ENCODE results near the gene NR2F1.

NR2F1 gene

GRCh38 chr5:93571114-93571949, 11.7 kb upstream of the NR2F1 start:
- FAIRE-seq = peak; percentile 40
- DNase-seq (ENCODE audit: insufficient read length, low spot score) = no peak
- no peak for TF ChIP-seq POLR2A (IDR thresholded peaks at IDR 0.05; ENCODE audit: low read depth, low read length)
- TF ChIP-seq TAF1 (IDR thresholded peaks at IDR 0.05; ENCODE audit: low read depth, low read length) = no peak
- no peak for TF ChIP-seq POLR2AphosphoS5 (IDR thresholded peaks at IDR 0.05; ENCODE audit: low read depth, low read length)
- no peak for TF ChIP-seq PAX5 (IDR thresholded peaks at IDR 0.05; ENCODE audit: insufficient read depth, low read length, severe bottlenecking)
- TF ChIP-seq POU2F2 (IDR thresholded peaks at IDR 0.05; ENCODE audit: low read depth, low read length) = no peak
- no peak for TF ChIP-seq SPI1 (IDR thresholded peaks at IDR 0.05; ENCODE audit: low read depth, low read length)

DNA sequence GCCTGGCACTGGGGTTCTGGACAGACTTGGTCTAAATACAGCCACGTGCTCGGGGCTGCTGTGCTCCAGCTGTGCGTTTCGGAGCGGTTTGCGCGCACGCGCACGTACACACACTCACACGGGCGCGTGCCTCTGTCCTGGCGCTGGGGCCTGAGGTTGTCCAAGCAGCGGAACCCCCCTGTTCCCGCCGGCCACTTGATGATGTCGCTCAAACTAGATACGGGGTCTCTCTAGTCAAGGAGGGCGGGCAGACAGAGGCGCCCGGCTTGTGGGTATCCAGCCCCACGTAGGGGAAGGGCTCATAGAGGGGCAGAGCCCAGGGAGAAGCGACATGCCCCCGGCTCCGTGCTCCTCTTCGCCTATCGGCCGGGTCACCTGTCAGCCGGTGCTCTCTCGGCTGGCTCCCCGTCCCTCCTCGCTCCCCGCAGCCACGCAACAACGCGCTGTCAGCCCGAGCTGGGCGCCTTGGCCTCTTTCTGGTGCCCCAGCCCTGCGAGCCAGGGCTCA, 10.9 kb upstream of the NR2F1 start:
- no peak for DNase-seq (ENCODE audit: insufficient read length, low spot score)
- no peak for TF ChIP-seq SPI1 (IDR thresholded peaks at IDR 0.05; ENCODE audit: low read depth, low read length)
- no peak for TF ChIP-seq PAX5 (IDR thresholded peaks at IDR 0.05; ENCODE audit: insufficient read depth, low read length, severe bottlenecking)
- TF ChIP-seq TAF1 (IDR thresholded peaks at IDR 0.05; ENCODE audit: low read depth, low read length) = no peak
- TF ChIP-seq POLR2A (IDR thresholded peaks at IDR 0.05; ENCODE audit: low read depth, low read length) = no peak
- TF ChIP-seq POLR2AphosphoS5 (IDR thresholded peaks at IDR 0.05; ENCODE audit: low read depth, low read length) = no peak
- TF ChIP-seq POU2F2 (IDR thresholded peaks at IDR 0.05; ENCODE audit: low read depth, low read length) = no peak
- no peak for FAIRE-seq

- TF ChIP-seq POLR2AphosphoS5 (IDR thresholded peaks at IDR 0.05; ENCODE audit: low read depth, low read length) (no peak), PAX5 (IDR thresholded peaks at IDR 0.05; ENCODE audit: insufficient read depth, low read length, severe bottlenecking) (no peak)
- DNase-seq (ENCODE audit: insufficient read length, low spot score) (no peak), FAIRE-seq (no peak)
Measured at GRCh38 chr5:93572608-93573353, 10.2 kb upstream of the NR2F1 start.

DNA sequence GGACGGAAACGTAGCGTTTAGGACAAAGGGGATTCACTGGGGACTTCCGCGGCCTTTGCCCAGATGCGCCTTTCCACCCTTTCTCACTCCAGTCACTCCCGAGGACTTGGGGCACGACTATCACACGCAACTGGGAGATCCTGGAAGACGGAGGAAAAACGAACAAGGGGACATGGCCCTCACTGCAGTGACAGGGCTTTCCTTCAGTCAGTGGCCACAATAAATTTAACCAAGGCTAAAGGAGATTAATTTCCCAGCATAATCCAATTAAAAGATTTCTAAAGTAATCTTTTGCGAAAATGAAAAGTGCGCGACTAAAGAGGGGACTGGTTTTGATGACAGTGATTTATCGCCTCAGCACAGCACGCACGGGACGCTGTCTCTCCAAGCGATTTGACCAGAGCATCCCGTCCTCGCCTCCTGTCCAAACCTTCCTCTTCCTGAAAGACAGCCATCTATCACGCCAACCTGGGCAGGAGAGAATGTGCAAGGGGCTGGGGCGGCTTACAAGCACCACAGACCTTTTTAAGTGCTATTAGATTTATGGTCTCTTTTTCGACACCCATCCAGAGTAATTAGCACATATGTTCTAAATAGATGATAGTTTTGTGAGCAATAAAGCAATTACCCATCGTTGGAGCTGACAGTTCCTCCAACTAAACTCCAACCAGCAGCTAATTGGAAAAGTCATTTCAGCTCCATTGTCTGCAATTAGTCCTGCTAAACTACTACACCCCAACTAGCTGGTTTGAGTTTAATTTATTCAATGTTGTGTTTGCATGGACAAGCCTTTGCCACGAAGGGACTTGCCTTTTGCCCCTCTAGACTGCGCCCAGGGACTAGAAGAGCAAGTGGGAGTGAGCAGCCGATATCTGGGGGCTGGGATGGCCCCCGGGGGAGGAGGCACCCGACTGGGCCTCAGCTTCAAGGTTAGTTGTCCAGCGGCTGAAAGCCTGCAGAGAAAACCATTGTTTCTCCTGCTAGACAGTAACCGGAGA, 9.4 kb upstream of the NR2F1 start:
- FAIRE-seq (no peak), DNase-seq (ENCODE audit: insufficient read length, low spot score) (no peak)
- TF ChIP-seq PAX5 (IDR thresholded peaks at IDR 0.05; ENCODE audit: insufficient read depth, low read length, severe bottlenecking) = no peak
- no peak for TF ChIP-seq POU2F2 (IDR thresholded peaks at IDR 0.05; ENCODE audit: low read depth, low read length)
- no peak for TF ChIP-seq SPI1 (IDR thresholded peaks at IDR 0.05; ENCODE audit: low read depth, low read length)
- TF ChIP-seq POLR2AphosphoS5 (IDR thresholded peaks at IDR 0.05; ENCODE audit: low read depth, low read length) = no peak
- TF ChIP-seq TAF1 (IDR thresholded peaks at IDR 0.05; ENCODE audit: low read depth, low read length) = no peak
- no peak for TF ChIP-seq POLR2A (IDR thresholded peaks at IDR 0.05; ENCODE audit: low read depth, low read length)

GRCh38 chr5:93574491-93575305, 8.3 kb upstream of the NR2F1 start:
- FAIRE-seq (no peak), DNase-seq (ENCODE audit: insufficient read length, low spot score) (no peak)
- TF ChIP-seq SPI1 (IDR thresholded peaks at IDR 0.05; ENCODE audit: low read depth, low read length) (no peak), POLR2A (IDR thresholded peaks at IDR 0.05; ENCODE audit: low read depth, low read length) (no peak), POU2F2 (IDR thresholded peaks at IDR 0.05; ENCODE audit: low read depth, low read length) (no peak), TAF1 (IDR thresholded peaks at IDR 0.05; ENCODE audit: low read depth, low read length) (no peak), POLR2AphosphoS5 (IDR thresholded peaks at IDR 0.05; ENCODE audit: low read depth, low read length) (no peak), PAX5 (IDR thresholded peaks at IDR 0.05; ENCODE audit: insufficient read depth, low read length, severe bottlenecking) (no peak)

GRCh38 chr5:93575461-93576414, 7.3 kb upstream of the NR2F1 start:
- no peak for TF ChIP-seq PAX5 (IDR thresholded peaks at IDR 0.05; ENCODE audit: insufficient read depth, low read length, severe bottlenecking)
- no peak for TF ChIP-seq POLR2AphosphoS5 (IDR thresholded peaks at IDR 0.05; ENCODE audit: low read depth, low read length)
- TF ChIP-seq POLR2A (IDR thresholded peaks at IDR 0.05; ENCODE audit: low read depth, low read length) = no peak
- TF ChIP-seq SPI1 (IDR thresholded peaks at IDR 0.05; ENCODE audit: low read depth, low read length) = no peak
- no peak for FAIRE-seq
- DNase-seq (ENCODE audit: insufficient read length, low spot score) = no peak

DNA sequence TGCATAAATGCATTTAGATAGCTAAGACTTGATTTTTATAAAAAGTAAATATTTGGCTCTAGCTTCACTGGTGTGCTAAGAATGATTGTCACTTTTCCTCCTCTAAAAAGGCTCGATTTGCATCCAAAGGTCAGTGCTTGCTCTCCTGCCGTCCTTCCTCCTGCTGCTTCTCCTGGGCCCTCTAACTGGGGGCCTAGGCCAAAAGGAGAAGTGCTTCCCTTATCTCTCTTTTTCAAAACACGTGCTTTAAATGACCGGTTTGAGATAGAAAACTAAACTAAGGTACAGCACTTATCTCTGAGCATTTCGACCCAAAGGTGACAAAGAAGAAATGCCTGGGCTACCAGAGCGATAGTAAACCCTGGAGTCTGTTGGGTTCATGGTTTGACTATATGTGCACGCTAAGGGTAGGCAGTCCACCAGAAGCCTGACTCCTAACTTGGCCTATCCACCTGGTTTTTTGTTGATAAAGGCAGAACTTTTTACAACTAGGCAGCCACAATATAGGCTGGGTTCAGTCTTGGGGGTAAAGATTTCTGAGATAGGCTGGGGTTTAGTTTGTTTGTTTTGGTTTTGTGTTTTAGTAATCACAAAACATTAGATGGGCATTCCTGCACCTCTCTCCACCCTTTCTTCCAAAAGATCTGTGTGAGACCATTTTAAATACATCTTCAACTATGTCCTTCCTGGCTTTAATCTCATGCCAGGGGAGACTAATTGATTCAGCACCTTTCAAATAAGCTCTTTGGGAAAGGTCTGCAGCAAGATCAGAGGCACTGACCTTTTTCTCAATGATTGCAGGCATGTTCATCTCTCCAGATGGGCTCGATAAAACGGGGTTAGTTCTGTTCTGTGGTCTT, 5.8 kb upstream of the NR2F1 start:
- DNase-seq (ENCODE audit: insufficient read length, low spot score) (no peak), FAIRE-seq (no peak)
- TF ChIP-seq TAF1 (IDR thresholded peaks at IDR 0.05; ENCODE audit: low read depth, low read length) (no peak), POU2F2 (IDR thresholded peaks at IDR 0.05; ENCODE audit: low read depth, low read length) (no peak), SPI1 (IDR thresholded peaks at IDR 0.05; ENCODE audit: low read depth, low read length) (peak; percentile 43)
